Astrocyte (in vitro differentiated cells and primary cell): Measurements from ENCODE around the gene POU2AF3. TPM values are rescaled to one million over a fixed set of nuclear protein-coding genes. Genes with fewer than 3 reads are reported as not detected.

Experiments used
- DNase-seq: peaks from one replicate; pipeline ENCODE4 v3.0.0-alpha.2; 2010; ENCODE audit warnings: low read depth
- FAIRE-seq: peaks from 2 replicates; lab custom pipeline; 2011; peaks lifted over from hg19 to GRCh38; lab: Jason Lieb, UNC
- H2AFZ ChIP-seq: 2 replicates; pipeline ENCODE4 v1.6.0; 2012; ENCODE audit warnings: low read depth, low read length, inconsistent platforms
- H3K27ac ChIP-seq: 2 replicates; pipeline ENCODE4 v1.5.1; 2011; ENCODE audit warnings: low read depth, low read length, inconsistent platforms
- H3K27me3 ChIP-seq: 2 replicates; pipeline ENCODE4 v1.6.0; 2011; ENCODE audit warnings: low read length, inconsistent platforms; ENCODE audit not compliant: insufficient read depth
- H3K36me3 ChIP-seq: 2 replicates; pipeline ENCODE4 v1.5.1; 2011; ENCODE audit warnings: low read length, inconsistent platforms; ENCODE audit not compliant: insufficient read depth
- H3K4me1 ChIP-seq: 2 replicates; pipeline ENCODE4 v1.5.1; 2011; ENCODE audit warnings: low read length, inconsistent platforms; ENCODE audit not compliant: insufficient read depth
- H3K4me2 ChIP-seq: 2 replicates; pipeline ENCODE4 v1.6.0; 2012; ENCODE audit warnings: low read length, inconsistent platforms
- H3K4me3 ChIP-seq: 2 replicates; pipeline ENCODE4 v1.5.1; 2011; ENCODE audit warnings: low read depth, mild to moderate bottlenecking, low read length, inconsistent platforms; ENCODE audit not compliant: insufficient read depth
- H3K79me2 ChIP-seq: 2 replicates; pipeline ENCODE4 v1.6.0; 2012; ENCODE audit warnings: mild to moderate bottlenecking, low read length, inconsistent platforms; ENCODE audit not compliant: insufficient read depth
- H3K9ac ChIP-seq: 2 replicates; pipeline ENCODE4 v1.6.0; 2012; ENCODE audit warnings: mild to moderate bottlenecking, low read length, inconsistent platforms
- H3K9me3 ChIP-seq: 2 replicates; pipeline ENCODE4 v1.5.1; 2012; ENCODE audit warnings: low read depth, mild to moderate bottlenecking, low read length, inconsistent platforms; ENCODE audit not compliant: insufficient read depth
- H4K20me1 ChIP-seq: 2 replicates; pipeline ENCODE4 v1.6.0; 2012; ENCODE audit warnings: low read length, inconsistent platforms; ENCODE audit not compliant: insufficient read depth
- H3K27ac Mint-ChIP-seq: one replicate; pipeline ENCODE4 v1.8.0; 2021; ENCODE audit warnings: mild to moderate bottlenecking, mixed read lengths; ENCODE audit not compliant: unreplicated experiment
- H3K27me3 Mint-ChIP-seq: one replicate; pipeline ENCODE4 v1.8.0; 2021; ENCODE audit warnings: low read depth, mixed read lengths; ENCODE audit not compliant: unreplicated experiment
- H3K36me3 Mint-ChIP-seq: one replicate; pipeline ENCODE4 v1.8.0; 2021; ENCODE audit warnings: low read depth, mixed read lengths; ENCODE audit not compliant: unreplicated experiment
- H3K4me1 Mint-ChIP-seq: one replicate; pipeline ENCODE4 v1.8.0; 2021; ENCODE audit warnings: low read depth, mixed read lengths; ENCODE audit not compliant: unreplicated experiment
- H3K4me3 Mint-ChIP-seq: one replicate; pipeline ENCODE4 v1.8.0; 2021; ENCODE audit warnings: mild to moderate bottlenecking, moderate library complexity, mixed read lengths; ENCODE audit not compliant: unreplicated experiment
- H3K9me3 Mint-ChIP-seq: one replicate; pipeline ENCODE4 v1.8.0; 2021; ENCODE audit warnings: mild to moderate bottlenecking, mixed read lengths; ENCODE audit not compliant: unreplicated experiment
- CTCF ChIP-seq: IDR thresholded peaks from 2 replicates; pipeline ENCODE4 v1.5.1; 2011; ENCODE audit warnings: low read depth, mild to moderate bottlenecking, inconsistent platforms, low read length, moderate library complexity; ENCODE audit not compliant: insufficient read depth
- EZH2 ChIP-seq: IDR thresholded peaks from 2 replicates; pipeline ENCODE4 v1.6.1; 2012; ENCODE audit warnings: mild to moderate bottlenecking, low read length, inconsistent platforms; ENCODE audit not compliant: insufficient read depth
- total RNA-seq: library from RNA; stranded (reverse); gene quantifications from 2 replicates; pipeline ENCODE4 v1.2.1, GENCODE V29; 2021

Gene POU2AF3
- total RNA-seq, 1 donor from 2014 or later: 0.27 TPM

- no peaks in the 10 kb centered on the region for H3K79me2 ChIP-seq
- H3K36me3 Mint-ChIP-seq: no peaks in the 10 kb centered on the region
- H3K4me1 Mint-ChIP-seq: peaks cover 10% of the 10 kb centered on the region
- H3K27me3 Mint-ChIP-seq: peaks cover 9% of the 10 kb centered on the region
- TF ChIP-seq EZH2 (no peak), CTCF (no peak)
- H3K4me1 ChIP-seq: peaks cover 3% of the 10 kb centered on the region
- no peaks in the 10 kb centered on the region for H3K9me3 ChIP-seq
- peaks cover 4% of the 10 kb centered on the region for H3K9me3 Mint-ChIP-seq
- no peaks in the 10 kb centered on the region for H3K27me3 ChIP-seq
- H2AFZ ChIP-seq: no peak overlapping the region
- no peak overlapping the region for H3K9ac ChIP-seq
- no peak overlapping the region for H3K27ac Mint-ChIP-seq
- H3K36me3 ChIP-seq: no peaks in the 10 kb centered on the region
- H3K4me2 ChIP-seq: no peak overlapping the region
- H3K27ac ChIP-seq: no peak overlapping the region
- H3K4me3 Mint-ChIP-seq: no peak overlapping the region
- no peaks in the 10 kb centered on the region for H4K20me1 ChIP-seq
- no peak for FAIRE-seq
- no peak for DNase-seq
- no peak overlapping the region for H3K4me3 ChIP-seq
Measured at GRCh38 chr11:111325259-111325658, 26.9 kb downstream of the POU2AF3 start.

- peaks cover 13% of the 10 kb centered on the region for H3K27me3 Mint-ChIP-seq
- peaks cover 7% of the 10 kb centered on the region for H3K4me1 Mint-ChIP-seq
- FAIRE-seq: no peak
- no peaks in the 10 kb centered on the region for H3K9me3 ChIP-seq
- DNase-seq: no peak
- peaks cover 3% of the 10 kb centered on the region for H3K4me1 ChIP-seq
- H3K27ac Mint-ChIP-seq: no peak overlapping the region
- no peak overlapping the region for H3K4me2 ChIP-seq
- peaks cover 4% of the 10 kb centered on the region for H3K9me3 Mint-ChIP-seq
- H3K36me3 Mint-ChIP-seq: no peaks in the 10 kb centered on the region
- TF ChIP-seq EZH2 (no peak), CTCF (no peak)
- no peaks in the 10 kb centered on the region for H3K36me3 ChIP-seq
- H3K9ac ChIP-seq: no peak overlapping the region
- no peaks in the 10 kb centered on the region for H3K79me2 ChIP-seq
- H3K27ac ChIP-seq: no peak overlapping the region
- H2AFZ ChIP-seq: no peak overlapping the region
- H4K20me1 ChIP-seq: no peaks in the 10 kb centered on the region
- no peaks in the 10 kb centered on the region for H3K27me3 ChIP-seq
- no peak overlapping the region for H3K4me3 ChIP-seq
- no peak overlapping the region for H3K4me3 Mint-ChIP-seq
Measured at GRCh38 chr11:111326824-111327223, 28.5 kb downstream of the POU2AF3 start.

GRCh38 chr11:111327908-111328624 lies 29.7 kb downstream of the POU2AF3 start:
- TF ChIP-seq EZH2 (no peak), CTCF (no peak)
- no peaks in the 10 kb centered on the region for H3K36me3 Mint-ChIP-seq
- no peak overlapping the region for H3K4me3 ChIP-seq
- H3K27me3 Mint-ChIP-seq: peaks cover 10% of the 10 kb centered on the region
- H3K27ac ChIP-seq: no peak overlapping the region
- H3K4me1 Mint-ChIP-seq: peaks cover 7% of the 10 kb centered on the region
- no peak overlapping the region for H3K4me3 Mint-ChIP-seq
- H3K79me2 ChIP-seq: no peaks in the 10 kb centered on the region
- no peak for DNase-seq
- no peak for FAIRE-seq
- no peaks in the 10 kb centered on the region for H3K27me3 ChIP-seq
- H3K27ac Mint-ChIP-seq: no peak overlapping the region
- H3K9ac ChIP-seq: no peak overlapping the region
- peaks cover 4% of the 10 kb centered on the region for H3K9me3 Mint-ChIP-seq
- H3K36me3 ChIP-seq: no peaks in the 10 kb centered on the region
- no peaks in the 10 kb centered on the region for H3K9me3 ChIP-seq
- no peak overlapping the region for H2AFZ ChIP-seq
- no peak overlapping the region for H3K4me2 ChIP-seq
- H4K20me1 ChIP-seq: no peaks in the 10 kb centered on the region
- peaks cover 3% of the 10 kb centered on the region for H3K4me1 ChIP-seq
